Measurements from ENCODE around the gene EEF1G. TPM values are rescaled to one million over a fixed set of nuclear protein-coding genes. Genes with fewer than 3 reads are reported as not detected.

EEF1G gene
- total RNA-seq, 4 donors from 2014 or later, result 337 to 1,276 (median 1,207) TPM

DNA sequence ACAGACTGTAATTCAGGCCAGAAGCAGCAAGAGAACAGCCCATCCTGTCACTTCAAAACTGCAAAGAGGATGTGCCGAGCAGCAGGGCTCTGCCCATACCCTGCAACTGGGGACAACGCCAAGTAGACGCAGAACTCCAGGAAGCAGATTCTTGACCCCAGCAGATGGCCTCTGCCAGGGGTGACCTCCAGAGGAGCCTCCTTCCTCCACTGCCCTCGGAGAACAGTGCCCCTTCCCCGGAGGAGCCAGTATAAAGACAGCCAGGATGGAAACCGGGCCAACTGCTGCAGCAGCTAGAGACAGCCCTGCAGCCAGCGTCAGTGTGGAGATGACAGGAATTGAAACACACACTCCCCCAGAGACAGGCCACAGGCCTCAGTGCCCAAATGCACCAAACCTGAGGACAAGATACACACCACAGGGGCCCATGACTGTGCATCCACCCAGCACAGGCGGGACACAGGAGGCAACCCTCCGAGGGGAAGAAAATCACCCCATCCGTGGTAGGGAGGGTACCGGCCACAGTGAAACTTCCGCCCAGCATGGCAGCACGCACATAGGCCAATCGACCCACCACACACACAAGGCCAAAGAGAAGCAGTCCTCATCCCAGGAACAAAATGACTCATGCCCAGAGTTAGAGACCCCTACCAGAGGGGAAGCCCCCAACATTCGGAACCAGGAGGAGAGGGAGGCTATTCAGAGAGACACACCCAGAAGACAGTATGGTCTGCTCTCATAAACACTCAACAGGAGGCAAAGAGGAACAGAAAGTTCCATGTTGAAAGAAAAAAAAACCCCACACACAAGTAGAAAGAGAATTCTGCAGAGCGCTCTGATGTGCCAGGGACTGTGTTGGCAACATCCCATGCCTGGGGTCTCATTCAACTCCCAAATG, 32.6 kb downstream of the EEF1G start:
- Histone ChIP-seq H3K4me1 (peaks cover 59 to 85% (median 77%) of the 10 kb centered on the region in 4 donors), H3K4me3 (peak overlapping the region in 2 of 4 donors; percentile 19 to 75), H3K27ac (peak overlapping the region; percentile 96 to 100 (median 97)), H3K36me3 (peaks cover 0 to under 1% (median 0%) of the 10 kb centered on the region in 4 donors), H3K27me3 (no peaks in the 10 kb centered on the region), H3K9me3 (no peaks in the 10 kb centered on the region)
- TF ChIP-seq POLR2AphosphoS5 (IDR thresholded peaks at IDR 0.05), result peak in 2 of 3 donors; percentile 15 to 46
- TF ChIP-seq EP300 (IDR thresholded peaks at IDR 0.05; ENCODE audit: low read depth), result no peak
- no peak for TF ChIP-seq POLR2A (IDR thresholded peaks at IDR 0.05)
- TF ChIP-seq, protein P1, sequence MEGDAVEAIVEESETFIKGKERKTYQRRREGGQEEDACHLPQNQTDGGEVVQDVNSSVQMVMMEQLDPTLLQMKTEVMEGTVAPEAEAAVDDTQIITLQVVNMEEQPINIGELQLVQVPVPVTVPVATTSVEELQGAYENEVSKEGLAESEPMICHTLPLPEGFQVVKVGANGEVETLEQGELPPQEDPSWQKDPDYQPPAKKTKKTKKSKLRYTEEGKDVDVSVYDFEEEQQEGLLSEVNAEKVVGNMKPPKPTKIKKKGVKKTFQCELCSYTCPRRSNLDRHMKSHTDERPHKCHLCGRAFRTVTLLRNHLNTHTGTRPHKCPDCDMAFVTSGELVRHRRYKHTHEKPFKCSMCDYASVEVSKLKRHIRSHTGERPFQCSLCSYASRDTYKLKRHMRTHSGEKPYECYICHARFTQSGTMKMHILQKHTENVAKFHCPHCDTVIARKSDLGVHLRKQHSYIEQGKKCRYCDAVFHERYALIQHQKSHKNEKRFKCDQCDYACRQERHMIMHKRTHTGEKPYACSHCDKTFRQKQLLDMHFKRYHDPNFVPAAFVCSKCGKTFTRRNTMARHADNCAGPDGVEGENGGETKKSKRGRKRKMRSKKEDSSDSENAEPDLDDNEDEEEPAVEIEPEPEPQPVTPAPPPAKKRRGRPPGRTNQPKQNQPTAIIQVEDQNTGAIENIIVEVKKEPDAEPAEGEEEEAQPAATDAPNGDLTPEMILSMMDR (IDR thresholded peaks at IDR 0.05), result no peak
- 22% methylated on average over 16 of the region's 16 CpGs; no CpG with 5 or more reads in 1 of the 2 donors for WGBS, 2 donors (ENCODE audit: low coverage in 1 of 2)
- DNase-seq, result peak; percentile 57
- intact Hi-C loops (cut with DNase I; ENCODE audit: low total_unique reads) (loop anchor here (10.0 kb wide), 1 partner anchor 146 kb away; no protein-coding TSS in a partner anchor), in situ Hi-C loops (cut with MboI; ENCODE audit: low pct_ligation_motif_present in 1 of 4, low pct_unique_long_range_greater_than_20kb in 1 of 4, low sequenced_read_pairs in 3 of 4) (loop anchor here in 1 of 4 donors (10.0 kb wide), 1 partner anchor 116 kb away; no protein-coding TSS in a partner anchor)

DNA sequence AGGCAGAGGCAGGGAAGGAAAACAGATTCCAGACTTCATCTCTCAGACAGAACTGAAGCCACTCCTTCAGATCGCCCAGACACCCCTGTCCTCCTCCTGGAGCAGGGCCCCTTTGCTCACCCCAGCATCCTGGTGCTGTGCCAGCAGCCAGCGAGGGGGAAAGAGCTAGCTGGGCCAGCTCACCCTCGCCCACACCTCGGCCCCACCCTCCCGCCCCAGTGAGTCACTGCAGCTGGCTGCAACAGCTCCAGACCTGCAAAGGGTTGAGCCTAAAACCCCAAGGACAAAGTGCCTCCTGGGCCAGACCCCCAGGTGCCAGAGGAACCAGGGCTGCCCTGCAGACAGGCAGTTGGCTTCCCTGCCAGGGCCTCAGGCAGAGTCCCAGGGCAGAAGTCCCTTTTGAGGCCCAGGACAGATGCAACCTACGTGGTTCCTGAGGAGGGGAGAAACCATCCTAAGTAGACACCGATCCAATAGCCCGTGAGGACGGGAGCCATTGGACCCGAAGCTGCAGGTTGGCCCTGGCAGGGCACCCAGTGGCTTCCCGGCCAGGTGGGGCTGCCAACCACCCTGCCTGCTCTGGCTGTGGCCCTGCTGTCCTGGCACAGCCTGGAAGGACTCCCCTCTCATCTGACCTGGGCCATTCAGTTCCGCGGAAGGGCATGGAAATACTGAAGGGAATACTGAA, 34.3 kb downstream of the EEF1G start:
- TF ChIP-seq, protein P1 (IDR thresholded peaks at IDR 0.05), result no peak
- TF ChIP-seq POLR2AphosphoS5 (IDR thresholded peaks at IDR 0.05), result peak in 1 of 3 donors; percentile 26
- Histone ChIP-seq H3K27ac (peak overlapping the region; percentile 96 to 100 (median 97)), H3K4me3 (peak overlapping the region in 2 of 4 donors; percentile 12 to 15), H3K9me3 (no peaks in the 10 kb centered on the region), H3K4me1 (peaks cover 60 to 82% (median 74%) of the 10 kb centered on the region in 4 donors), H3K36me3 (peaks cover 0 to 14% (median 5%) of the 10 kb centered on the region in 4 donors), H3K27me3 (no peaks in the 10 kb centered on the region)
- WGBS, 2 donors (ENCODE audit: low coverage in 1 of 2), result 30% methylated on average over 13 of the region's 13 CpGs; no CpG with 5 or more reads in 1 of the 2 donors
- intact Hi-C loops (cut with DNase I; ENCODE audit: low total_unique reads) (no loop called here), in situ Hi-C loops (cut with MboI; ENCODE audit: low pct_ligation_motif_present in 1 of 4, low pct_unique_long_range_greater_than_20kb in 1 of 4, low sequenced_read_pairs in 3 of 4) (no loop called here)
- DNase-seq, result peak; percentile 80

DNA sequence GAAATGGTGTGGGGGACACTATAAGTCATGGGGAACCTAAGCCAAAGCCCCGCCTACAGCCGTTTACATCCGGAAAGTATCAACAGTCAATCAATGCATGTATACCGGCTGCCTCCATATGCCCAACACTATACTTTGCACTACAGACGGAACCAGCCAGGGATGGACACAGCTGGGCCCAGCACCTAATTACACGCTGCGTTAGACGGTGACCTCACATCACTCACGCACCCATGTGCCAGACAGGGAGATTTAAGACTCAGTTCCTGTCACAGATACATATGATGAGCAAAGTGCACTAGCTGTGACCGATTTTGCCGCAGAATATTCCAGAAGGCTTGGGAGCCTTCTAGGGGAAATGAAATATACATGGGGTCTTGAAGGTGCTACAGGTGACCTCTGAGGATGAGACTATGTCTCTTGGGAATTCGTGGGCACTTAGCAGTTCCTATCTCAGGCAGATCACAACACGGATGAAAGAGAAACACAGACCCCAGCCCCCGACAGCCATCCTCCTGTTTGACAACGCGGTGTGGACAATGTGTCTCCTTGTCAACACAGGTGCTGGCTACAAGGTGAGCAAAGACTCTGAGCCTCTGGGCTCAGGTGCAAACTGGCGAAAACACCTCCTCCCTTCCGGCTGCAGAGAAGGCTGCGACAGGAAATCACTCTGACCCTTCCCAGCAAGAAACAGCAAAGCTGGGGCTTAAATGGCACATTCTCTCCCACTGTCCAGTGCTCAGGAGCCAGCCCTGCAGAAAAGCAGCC, 35.0 kb downstream of the EEF1G start:
- Histone ChIP-seq H3K27ac (peak overlapping the region; percentile 96 to 100 (median 97)), H3K27me3 (no peaks in the 10 kb centered on the region), H3K36me3 (peaks cover 0 to 21% (median 9%) of the 10 kb centered on the region in 4 donors), H3K4me3 (peak overlapping the region in 2 of 4 donors; percentile 12 to 15), H3K9me3 (no peaks in the 10 kb centered on the region), H3K4me1 (peaks cover 60 to 75% (median 71%) of the 10 kb centered on the region in 4 donors)
- intact Hi-C loops (cut with DNase I; ENCODE audit: low total_unique reads) (no loop called here), in situ Hi-C loops (cut with MboI; ENCODE audit: low pct_ligation_motif_present in 1 of 4, low pct_unique_long_range_greater_than_20kb in 1 of 4, low sequenced_read_pairs in 3 of 4) (no loop called here)
- TF ChIP-seq POLR2AphosphoS5 (IDR thresholded peaks at IDR 0.05) (no peak), POLR2A (IDR thresholded peaks at IDR 0.05) (no peak), EP300 (IDR thresholded peaks at IDR 0.05; ENCODE audit: low read depth) (no peak)
- TF ChIP-seq, protein P1 (IDR thresholded peaks at IDR 0.05), result no peak
- no peak for DNase-seq
- WGBS, 2 donors (ENCODE audit: low coverage in 1 of 2), result 38 to 58% methylated on average over 4 to 19 of the region's 19 CpGs

All from transverse colon (tissue), 4 donors.